ENCODE results near the gene ECM1.

GRCh38 chr1:150552911-150553289 is 45.0 kb downstream of the ECM1 start:
- TF ChIP-seq, protein P1, sequence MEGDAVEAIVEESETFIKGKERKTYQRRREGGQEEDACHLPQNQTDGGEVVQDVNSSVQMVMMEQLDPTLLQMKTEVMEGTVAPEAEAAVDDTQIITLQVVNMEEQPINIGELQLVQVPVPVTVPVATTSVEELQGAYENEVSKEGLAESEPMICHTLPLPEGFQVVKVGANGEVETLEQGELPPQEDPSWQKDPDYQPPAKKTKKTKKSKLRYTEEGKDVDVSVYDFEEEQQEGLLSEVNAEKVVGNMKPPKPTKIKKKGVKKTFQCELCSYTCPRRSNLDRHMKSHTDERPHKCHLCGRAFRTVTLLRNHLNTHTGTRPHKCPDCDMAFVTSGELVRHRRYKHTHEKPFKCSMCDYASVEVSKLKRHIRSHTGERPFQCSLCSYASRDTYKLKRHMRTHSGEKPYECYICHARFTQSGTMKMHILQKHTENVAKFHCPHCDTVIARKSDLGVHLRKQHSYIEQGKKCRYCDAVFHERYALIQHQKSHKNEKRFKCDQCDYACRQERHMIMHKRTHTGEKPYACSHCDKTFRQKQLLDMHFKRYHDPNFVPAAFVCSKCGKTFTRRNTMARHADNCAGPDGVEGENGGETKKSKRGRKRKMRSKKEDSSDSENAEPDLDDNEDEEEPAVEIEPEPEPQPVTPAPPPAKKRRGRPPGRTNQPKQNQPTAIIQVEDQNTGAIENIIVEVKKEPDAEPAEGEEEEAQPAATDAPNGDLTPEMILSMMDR (IDR thresholded peaks at IDR 0.05) = no peak
- TF ChIP-seq POLR2A (IDR thresholded peaks at IDR 0.05) = no peak

Measured in right lobe of liver (tissue), 4 donors.